Right cardiac atrium (tissue), 5 donors: ENCODE measurements around the gene FEN1. TPM values are rescaled to one million over a fixed set of nuclear protein-coding genes. Genes with fewer than 3 reads are reported as not detected.

Source experiments
- ATAC-seq, 2 donors: fragments of 200-7000 bp; cut with Tn5 transposase; one replicate each; pipeline versions ENCODE4 v1.8.0 to v1.9.1; 2020; ENCODE audit warnings: moderate library complexity in 2 of 2, mild to moderate bottlenecking in 1 of 2
- DNase-seq, 3 donors: peaks; one replicate each; pipeline ENCODE4 v3.0.0-alpha.2; 2020
- H3K27ac ChIP-seq: one replicate; pipeline ENCODE4 v1.5.1; 2013; ENCODE audit warnings: mild to moderate bottlenecking, low read length, control low read depth, moderate library complexity
- H3K27me3 ChIP-seq: one replicate; pipeline ENCODE4 v1.6.1; 2013; ENCODE audit not compliant: control insufficient read depth, insufficient read depth
- H3K4me1 ChIP-seq: one replicate; pipeline ENCODE4 v1.6.1; 2013; ENCODE audit warnings: low read length; ENCODE audit not compliant: control insufficient read depth, insufficient read depth
- H3K4me3 ChIP-seq: one replicate; pipeline ENCODE4 v1.5.1; 2013; ENCODE audit warnings: low read length, control low read depth
- H3K9me3 ChIP-seq: one replicate; pipeline ENCODE4 v1.6.1; 2013; ENCODE audit warnings: low read length; ENCODE audit not compliant: control insufficient read depth
- WGBS: extraction: QIAGEN DNeasy Blood & Tissue Kit; methylation state at CpG from one replicate; pipeline ENCODE4 v1.1.7; 2013; 5-methylcytosine and 5-hydroxymethylcytosine counted together
- intact Hi-C, 4 donors: fragments of 100-400 bp; cut with DNase I; formaldehyde crosslinking; loops; one replicate each; pipeline versions ENCODE4 v1.11.0 to v1.14.0; 2022 to 2023
- polyA plus RNA-seq: library from polyadenylated mRNA; stranded (reverse); fragments of 200-250 nt; gene quantifications from one replicate; pipeline ENCODE4 v1.2.3, GENCODE V29; 2013
- total RNA-seq, 4 donors: library from RNA; stranded (reverse); fragmentation: NEBNext Ultra II Directional; extraction: Animal tissue kit (Norgen Biotek cat#: 25700); gene quantifications; one replicate each; pipeline ENCODE4 v1.2.1, GENCODE V29; 2021
- donor health status: healthy with polysubstance abuse.
- donor health status: DM: no; HTN: yes; CAD: no.
- donor health status: DM: no; HTN: no; CAD: no.
- donor health status: DM: no; HTN: yes; CAD: no; lungs with severe emphysema.
- donor health status: DM: yes; HTN: yes; CAD: no.

Gene FEN1
- total and polyA plus RNA-seq, 5 donors, result 4.6 to 5.4 (median 5.1) TPM

GRCh38 chr11:61814247-61814957 lies 21.7 kb downstream of the FEN1 start:
- H3K9me3 ChIP-seq, result no peaks in the 10 kb centered on the region
- WGBS, result 79% methylated on average over 16 of the region's 16 CpGs
- ATAC-seq (peak in 1 of 2 donors; percentile 3), DNase-seq (peak in 1 of 3 donors; percentile 38)
- intact Hi-C loops, result loop anchor here in 1 of 4 donors (10.0 kb wide), 1 partner anchor 50 kb away; no protein-coding TSS in a partner anchor
- H3K27ac ChIP-seq, result peak overlapping the region; percentile 86
- peak overlapping the region; percentile 26 for H3K4me3 ChIP-seq
- H3K4me1 ChIP-seq, result no peaks in the 10 kb centered on the region
- no peaks in the 10 kb centered on the region for H3K27me3 ChIP-seq

GRCh38 chr11:61814958-61815789 lies 22.5 kb downstream of the FEN1 start:
- H3K4me1 ChIP-seq, result no peaks in the 10 kb centered on the region
- peak; percentile 96 to 97 for ATAC-seq
- H3K27ac ChIP-seq, result peak overlapping the region; percentile 91
- intact Hi-C loops, result loop anchor here in 1 of 4 donors (10.0 kb wide), 1 partner anchor 50 kb away; no protein-coding TSS in a partner anchor
- DNase-seq, result peak; percentile 98 to 100 (median 99)
- WGBS, result under 1% methylated on average over 66 of the region's 66 CpGs
- H3K27me3 ChIP-seq, result no peaks in the 10 kb centered on the region
- no peaks in the 10 kb centered on the region for H3K9me3 ChIP-seq
- H3K4me3 ChIP-seq, result peak overlapping the region; percentile 32

- H3K27ac ChIP-seq, result peak overlapping the region; percentile 91
- intact Hi-C loops, result loop anchor here in 1 of 4 donors (10.0 kb wide), 1 partner anchor 49 kb away; no protein-coding TSS in a partner anchor
- no peaks in the 10 kb centered on the region for H3K27me3 ChIP-seq
- no peaks in the 10 kb centered on the region for H3K4me1 ChIP-seq
- no peaks in the 10 kb centered on the region for H3K9me3 ChIP-seq
- H3K4me3 ChIP-seq, result peak overlapping the region; percentile 32
- ATAC-seq (peak; percentile 50 to 68), DNase-seq (peak; percentile 77 to 91 (median 89))
- WGBS, result under 1% methylated on average over 69 of the region's 69 CpGs
Observed at GRCh38 chr11:61815790-61816735, 23.4 kb downstream of the FEN1 start.

GRCh38 chr11:61816736-61817455 lies 24.2 kb downstream of the FEN1 start, which contains the start of gene FADS1:
FADS1 (minus strand) TSS chr11:61817003; CDS start chr11:61816929, 74 bp downstream.
- H3K27me3 ChIP-seq, result no peaks in the 10 kb centered on the region
- no peaks in the 10 kb centered on the region for H3K9me3 ChIP-seq
- peak within 1 kb of the TSS; percentile 32 for H3K4me3 ChIP-seq
- DNase-seq (peak; percentile 95 to 97 (median 96)), ATAC-seq (peak; percentile 67 to 68)
- WGBS, result under 1% methylated on average over 73 of the region's 73 CpGs
- H3K27ac ChIP-seq, result peak within 1 kb of the TSS; percentile 91
- intact Hi-C loops, result loop anchor here in 1 of 4 donors (10.0 kb wide), 1 partner anchor 48 kb away; no protein-coding TSS in a partner anchor
- H3K4me1 ChIP-seq, result no peaks in the 10 kb centered on the region

- intact Hi-C loops, result loop anchor here in 1 of 4 donors (10.0 kb wide), 1 partner anchor 47 kb away; no protein-coding TSS in a partner anchor
- DNase-seq, result no peak
Observed at GRCh38 chr11:61817471-61818202, 24.9 kb downstream of the FEN1 start.

GRCh38 chr11:61820174-61820573 lies 27.5 kb downstream of the FEN1 start:
- Histone ChIP-seq H3K27me3 (no peaks in the 10 kb centered on the region), H3K27ac (no peak overlapping the region), H3K9me3 (no peaks in the 10 kb centered on the region), H3K4me1 (no peaks in the 10 kb centered on the region), H3K4me3 (no peak overlapping the region)
- ATAC-seq (no peak), DNase-seq (no peak)
- intact Hi-C loops, result no loop called here
- WGBS, result 95% methylated on average over 2 of the region's 2 CpGs

More at GRCh38 chr11:61817471-61818202, 24.9 kb downstream of the FEN1 start:
- Histone ChIP-seq H3K4me1 (no peaks in the 10 kb centered on the region), H3K9me3 (no peaks in the 10 kb centered on the region), H3K4me3 (peak overlapping the region; percentile 32), H3K27ac (peak overlapping the region; percentile 25), H3K27me3 (no peaks in the 10 kb centered on the region)
- WGBS, result 71% methylated on average over 6 of the region's 6 CpGs
- ATAC-seq, result no peak

- 13% methylated on average over 23 of the region's 23 CpGs for WGBS
- Histone ChIP-seq H3K4me3 (peak overlapping the region; percentile 65), H3K27ac (peak overlapping the region; percentile 72), H3K9me3 (no peaks in the 10 kb centered on the region), H3K4me1 (peaks cover 6% of the 10 kb centered on the region), H3K27me3 (no peaks in the 10 kb centered on the region)
- no peak for DNase-seq
- intact Hi-C loops, result no loop called here
- ATAC-seq, result peak in 1 of 2 donors; percentile 2
Observed at GRCh38 chr11:61826930-61827570, 34.3 kb downstream of the FEN1 start.

GRCh38 chr11:61827571-61828378 lies 35.1 kb downstream of the FEN1 start, which contains the start of gene FADS2:
FADS2 (plus strand) TSS chr11:61828300; CDS start chr11:61828391, 91 bp downstream.
- Histone ChIP-seq H3K27ac (peak within 1 kb of the TSS; percentile 72), H3K4me3 (peak within 1 kb of the TSS; percentile 65), H3K4me1 (peaks cover 8% of the 10 kb centered on the region), H3K9me3 (no peaks in the 10 kb centered on the region), H3K27me3 (no peaks in the 10 kb centered on the region)
- WGBS, result under 1% methylated on average over 83 of the region's 83 CpGs
- ATAC-seq (peak; percentile 91 to 93), DNase-seq (peak; percentile 96 to 98 (median 97))
- intact Hi-C loops, result no loop called here
